GM18907 (cell line): ENCODE results near the gene BPI.
"Not testable (repeated sequence)": the region's sequence is repeated elsewhere in the genome, so short reads cannot be mapped to it uniquely, and the experiment has no call there.

ENCODE experiments used
- ATAC-seq: cut with Tn5 transposase; IDR thresholded peaks from one replicate; pipeline ENCODE4 v1.9.1; 2021; ENCODE audit warnings: mild to moderate bottlenecking, moderate library complexity; ENCODE audit not compliant: unreplicated experiment

Gene BPI

GRCh38 chr20:38331814-38332213 lies 27.9 kb downstream of the BPI start:
- no peak for ATAC-seq

GRCh38 chr20:38334016-38334415 lies 30.1 kb downstream of the BPI start:
- ATAC-seq: no peak

- ATAC-seq: no peak
Measured at GRCh38 chr20:38336726-38337125, 32.8 kb downstream of the BPI start.

GRCh38 chr20:38337561-38338140 lies 33.7 kb downstream of the BPI start:
- ATAC-seq: no peak

- no peak for ATAC-seq
Measured at GRCh38 chr20:38338849-38339520, 35.0 kb downstream of the BPI start.

- ATAC-seq: not testable (repeated sequence)
Measured at GRCh38 chr20:38339521-38339896, 35.6 kb downstream of the BPI start.

GRCh38 chr20:38339997-38340396 lies 36.0 kb downstream of the BPI start:
- ATAC-seq: no peak

- ATAC-seq: no peak
Measured at GRCh38 chr20:38340693-38341092, 36.7 kb downstream of the BPI start.

- ATAC-seq: no peak
Measured at GRCh38 chr20:38342216-38342615, 38.3 kb downstream of the BPI start.

- no peak for ATAC-seq
Measured at GRCh38 chr20:38342713-38343310, 38.9 kb downstream of the BPI start.

GRCh38 chr20:38343311-38344106 lies 39.6 kb downstream of the BPI start:
- ATAC-seq: no peak

GRCh38 chr20:38344107-38344701 lies 40.2 kb downstream of the BPI start:
- ATAC-seq: no peak

- ATAC-seq: no peak
Measured at GRCh38 chr20:38345643-38346042, 41.7 kb downstream of the BPI start.

- no peak for ATAC-seq
Measured at GRCh38 chr20:38346247-38346651, 42.3 kb downstream of the BPI start, which contains the start of gene LBP. Gene LBP (plus strand): TSS chr20:38346482. CDS start chr20:38346517, 35 bp downstream.

GRCh38 chr20:38346741-38347140 lies 42.8 kb downstream of the BPI start:
- ATAC-seq: no peak

GRCh38 chr20:38349856-38350255 lies 45.9 kb downstream of the BPI start:
- no peak for ATAC-seq

GRCh38 chr20:38350879-38351775 lies 47.2 kb downstream of the BPI start:
- no peak for ATAC-seq

- ATAC-seq: no peak
Measured at GRCh38 chr20:38353316-38353715, 49.4 kb downstream of the BPI start.

GRCh38 chr20:38354227-38354626 lies 50.3 kb downstream of the BPI start:
- ATAC-seq: no peak
